ENCODE data around the gene SYT9.
A peak's percentile ranks its signal among the peaks of the same experiment; 100 is the strongest.

SYT9 gene, protein sequence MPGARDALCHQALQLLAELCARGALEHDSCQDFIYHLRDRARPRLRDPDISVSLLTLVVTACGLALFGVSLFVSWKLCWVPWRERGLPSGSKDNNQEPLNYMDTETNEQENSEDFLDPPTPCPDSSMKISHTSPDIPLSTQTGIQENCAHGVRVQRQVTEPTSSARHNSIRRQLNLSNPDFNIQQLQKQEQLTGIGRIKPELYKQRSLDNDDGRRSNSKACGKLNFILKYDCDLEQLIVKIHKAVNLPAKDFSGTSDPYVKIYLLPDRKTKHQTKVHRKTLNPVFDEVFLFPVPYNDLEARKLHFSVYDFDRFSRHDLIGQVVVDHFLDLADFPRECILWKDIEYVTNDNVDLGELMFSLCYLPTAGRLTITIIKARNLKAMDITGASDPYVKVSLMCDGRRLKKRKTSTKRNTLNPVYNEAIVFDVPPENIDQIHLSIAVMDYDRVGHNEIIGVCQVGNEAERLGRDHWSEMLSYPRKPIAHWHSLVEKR

DNA sequence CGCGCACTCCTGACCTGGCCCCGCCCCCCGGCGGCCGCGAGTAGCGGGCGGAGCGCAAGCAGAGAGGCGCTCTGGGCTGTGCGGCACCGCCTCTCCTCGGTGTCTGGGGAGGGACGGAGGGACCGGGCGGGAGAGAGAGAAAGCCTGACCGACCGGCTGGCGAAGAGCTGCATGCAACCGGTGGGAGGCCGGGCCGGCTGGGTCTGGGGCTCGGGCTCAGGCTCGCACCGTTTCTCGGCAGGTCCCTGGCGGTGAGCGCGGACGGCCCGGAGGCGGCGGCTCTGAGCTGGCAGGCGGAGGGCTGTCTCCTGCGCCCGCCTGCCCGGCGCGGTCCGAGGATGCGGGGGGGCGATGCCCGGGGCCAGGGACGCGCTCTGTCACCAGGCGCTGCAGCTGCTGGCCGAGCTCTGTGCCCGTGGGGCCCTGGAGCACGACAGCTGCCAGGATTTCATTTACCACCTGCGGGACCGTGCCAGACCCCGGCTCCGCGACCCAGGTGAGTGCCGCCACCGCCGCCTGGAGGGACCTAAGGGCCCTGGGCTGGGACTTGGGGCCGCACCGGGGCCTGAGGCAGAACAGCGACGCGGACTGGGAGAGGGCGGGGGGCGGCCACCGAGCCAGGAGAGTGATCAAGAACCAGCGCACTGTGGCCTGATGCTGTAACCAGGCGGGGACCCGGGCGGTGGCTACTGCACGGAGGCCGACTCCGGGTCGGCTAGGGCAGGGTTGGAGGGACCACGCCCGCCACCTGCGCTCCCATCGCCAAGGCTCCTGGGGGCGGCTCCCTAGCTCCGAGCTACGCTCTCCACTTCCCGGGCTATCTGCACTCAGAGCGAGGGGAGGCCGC, at the start of gene SYT9:
TSS of gene SYT9 (plus strand) at position 69 of the 847 bp plus-strand sequence. CDS start at position 352, 283 bp downstream.
- DNase-seq: peak in 13 of 14 donors; percentile 59 to 91 (median 77)

DNA sequence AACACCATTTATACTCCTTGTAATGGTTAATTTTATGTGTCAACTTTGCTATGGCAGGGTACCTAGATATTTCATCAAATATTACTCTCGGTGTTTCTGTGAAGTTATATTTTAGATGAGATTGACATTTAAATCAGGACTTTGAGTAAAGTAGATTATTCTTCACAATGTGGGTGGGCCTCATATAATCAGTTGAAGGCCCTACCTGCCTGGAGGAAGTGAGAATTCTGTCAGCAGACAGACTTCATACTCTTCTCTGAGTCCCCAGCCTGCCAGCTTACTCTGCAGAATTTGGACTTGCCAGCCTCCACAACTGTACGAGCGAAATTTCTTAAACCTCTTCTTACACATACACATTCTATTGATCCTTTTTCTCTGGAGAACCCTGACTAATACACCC, 49.3 kb upstream of the SYT9 start:
- no peak for DNase-seq

DNA sequence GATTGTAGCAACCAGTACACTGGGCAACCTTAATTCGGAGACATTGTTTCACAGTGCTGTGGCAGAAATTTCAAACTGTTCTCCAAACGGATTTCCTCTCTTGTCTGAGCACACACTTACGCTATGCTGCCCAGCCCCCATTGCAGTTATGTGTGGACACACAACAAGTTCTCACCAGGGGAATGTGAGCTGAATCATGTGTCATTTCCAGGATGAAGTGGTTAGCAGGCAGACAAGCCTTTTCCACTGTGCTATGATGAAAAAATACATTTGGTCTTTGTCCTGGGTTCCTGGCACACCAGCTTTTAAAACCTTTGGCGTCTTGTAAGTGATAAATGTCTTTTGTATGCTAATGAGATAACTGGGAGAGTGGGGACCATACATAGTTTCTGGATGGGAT, 46.9 kb upstream of the SYT9 start:
- no peak for DNase-seq

DNA sequence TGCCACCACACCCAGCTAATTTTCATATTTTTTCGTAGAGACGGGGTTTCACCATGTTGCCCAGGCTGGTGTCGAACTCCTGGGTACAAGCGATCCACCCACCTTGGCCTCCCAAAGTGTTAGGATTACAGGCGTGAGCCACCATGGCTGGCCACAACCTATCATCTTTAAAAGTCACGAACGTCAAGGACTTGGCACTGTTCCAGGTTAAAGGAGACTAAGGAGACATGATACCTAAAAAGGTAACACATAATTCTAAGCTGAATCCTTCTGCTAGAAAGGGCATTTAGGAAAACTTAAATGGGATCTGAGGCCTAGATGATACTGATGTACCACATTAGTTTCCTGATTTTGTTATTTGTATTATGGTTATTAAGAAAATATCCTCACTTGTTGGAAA, 43.3 kb upstream of the SYT9 start:
- DNase-seq: no peak

DNA sequence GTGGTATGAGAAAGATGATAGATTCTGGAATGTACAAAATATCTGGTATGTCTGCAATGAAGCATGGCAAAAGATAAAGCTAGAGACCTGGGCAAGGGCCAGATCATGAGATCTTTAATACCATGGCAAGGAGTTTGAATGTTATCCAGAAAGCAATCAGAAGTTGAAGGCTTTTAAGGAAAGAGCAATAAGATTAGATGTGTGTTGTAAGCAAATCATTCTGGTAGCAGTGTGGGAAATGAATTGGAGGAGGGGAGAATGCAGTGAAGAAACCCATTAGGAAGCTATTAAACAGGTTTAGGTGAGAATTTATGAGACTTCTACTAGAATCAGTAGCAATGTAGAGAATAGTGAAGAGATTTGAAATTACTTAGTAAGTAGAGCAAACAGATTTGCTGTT, 32.2 kb upstream of the SYT9 start:
- DNase-seq: no peak

DNA sequence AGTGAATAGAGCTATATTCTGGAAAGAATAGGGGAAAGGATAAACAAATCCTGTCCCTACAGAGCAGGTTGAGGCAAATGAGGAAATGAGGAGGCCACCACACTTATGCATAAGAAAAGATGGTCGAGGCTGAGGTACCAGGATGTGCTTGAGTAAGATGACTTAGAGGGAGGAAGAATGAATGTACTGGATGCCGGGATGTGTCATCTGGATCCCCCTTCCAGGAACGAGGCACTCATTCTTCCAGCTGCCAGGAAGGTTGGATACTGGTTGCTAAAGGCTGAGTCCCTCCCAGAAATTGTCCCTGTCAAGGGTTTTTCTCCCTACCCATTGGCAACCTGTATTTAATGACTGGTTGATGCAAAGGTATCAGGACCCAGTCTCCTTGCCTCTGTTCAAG, 31.1 kb upstream of the SYT9 start:
- DNase-seq: no peak

DNA sequence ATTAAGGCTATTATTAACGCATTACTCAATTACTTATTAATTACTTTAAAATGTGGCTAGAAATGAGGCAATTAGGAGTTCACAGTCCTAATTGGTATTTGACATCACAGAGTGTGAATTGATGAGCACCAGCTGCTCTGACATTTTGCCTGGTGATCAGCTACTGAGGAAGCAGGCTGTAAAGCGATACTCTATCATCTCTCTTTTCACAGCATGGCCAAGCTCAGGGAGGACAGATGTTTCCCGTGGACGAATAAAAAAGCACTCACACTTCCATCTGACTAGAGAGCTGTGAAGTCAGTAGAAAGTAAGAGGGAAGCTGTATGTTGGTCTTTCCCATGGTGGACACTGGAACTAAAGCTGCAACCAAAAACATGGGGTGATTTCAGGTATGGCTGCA, 29.1 kb upstream of the SYT9 start:
- no peak for DNase-seq

DNA sequence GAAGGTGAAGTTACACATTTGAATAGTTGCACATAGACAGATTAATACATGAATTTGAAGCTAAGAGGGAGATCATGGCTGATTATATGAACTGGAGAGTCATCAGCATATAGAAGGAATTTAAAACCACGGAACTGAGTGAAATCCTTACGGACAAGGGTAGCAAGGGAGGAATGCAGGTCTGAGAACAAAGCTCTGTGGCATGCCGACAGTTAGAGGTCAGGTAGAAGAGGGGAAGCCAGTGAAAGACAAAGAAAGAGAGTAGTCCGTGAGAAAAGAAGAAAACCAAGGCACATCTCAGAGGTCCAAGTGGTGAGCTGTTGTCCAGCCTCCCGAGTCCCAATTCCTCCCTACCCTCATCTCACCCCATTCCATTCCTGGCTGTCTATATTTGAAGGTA, 11.8 kb upstream of the SYT9 start:
- no peak for DNase-seq

DNA sequence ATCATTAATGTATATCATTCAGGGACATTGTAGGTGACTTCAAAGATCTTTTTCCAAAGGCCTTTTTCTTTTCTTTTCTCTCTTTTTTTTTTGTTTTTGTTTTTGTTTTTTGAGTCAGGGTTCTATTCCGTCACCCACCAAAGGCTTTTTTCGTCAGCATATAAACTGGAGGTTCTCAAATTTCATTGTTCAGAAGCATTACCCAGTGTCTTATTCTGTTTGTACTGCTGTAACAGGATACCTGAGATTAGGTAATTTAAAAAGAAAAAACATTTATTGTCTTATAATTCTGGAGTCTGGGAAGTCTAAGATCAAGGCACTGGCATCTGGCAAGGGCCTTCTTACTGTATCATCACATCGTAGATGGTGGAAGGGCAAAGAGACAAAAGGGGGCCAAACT, 6.4 kb upstream of the SYT9 start:
- DNase-seq: no peak

DNA sequence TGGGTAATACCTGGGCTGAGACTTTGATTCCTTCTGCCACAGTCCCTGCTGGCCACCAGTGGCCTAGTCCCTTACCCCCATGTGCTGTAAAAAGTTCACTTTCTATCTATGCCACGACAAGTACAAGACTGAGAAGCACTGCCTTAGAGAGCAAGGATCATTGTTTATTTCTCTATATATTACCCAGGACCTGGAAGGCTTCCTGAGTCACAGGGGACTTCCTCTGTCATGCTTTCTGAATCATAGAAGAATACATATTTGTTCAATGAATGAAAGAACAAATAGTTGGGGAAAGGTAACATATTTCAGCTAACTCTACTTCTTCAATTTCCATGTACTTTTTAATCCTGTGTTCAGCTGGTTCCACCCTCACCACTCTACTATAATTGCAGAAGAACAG, 5.5 kb upstream of the SYT9 start:
- DNase-seq: no peak

DNA sequence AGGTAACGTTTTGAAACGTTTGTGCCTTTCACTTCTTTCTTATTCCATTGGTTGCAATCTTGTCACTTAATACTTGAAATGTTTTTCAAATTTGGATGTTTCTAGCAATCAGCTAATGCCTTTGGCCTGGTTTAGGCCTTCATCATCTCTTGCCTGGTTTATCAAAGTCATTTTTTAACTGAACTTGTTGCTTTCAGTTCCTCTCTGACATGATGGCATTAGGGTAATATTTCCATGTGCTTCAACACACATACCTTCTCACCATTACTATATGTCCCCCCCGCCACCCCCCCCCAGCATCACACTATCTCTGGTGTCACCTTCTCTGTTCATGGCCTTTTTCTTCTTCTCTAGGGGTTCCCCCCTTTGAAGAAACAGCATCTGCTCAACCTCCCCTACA, 1.5 kb upstream of the SYT9 start:
- no peak for DNase-seq

DNA sequence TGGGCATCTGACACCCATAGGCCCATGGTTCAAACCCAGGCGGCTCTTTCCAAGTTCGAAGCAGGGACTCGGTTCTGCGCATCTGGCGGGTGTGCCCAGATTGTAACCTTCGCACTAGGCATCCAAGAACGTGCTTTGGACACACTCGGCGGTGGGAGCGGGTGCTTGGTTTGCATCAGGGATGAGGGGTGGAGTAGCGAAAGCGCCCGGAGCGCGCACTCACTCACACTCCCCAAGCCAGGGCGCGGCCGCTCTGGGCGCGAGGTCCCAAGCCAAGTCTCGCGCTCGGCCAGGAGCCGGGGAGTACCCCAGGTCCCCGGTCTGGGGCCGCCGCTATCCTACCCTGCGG, 243 bp upstream of the SYT9 start:
- no peak for DNase-seq

DNA sequence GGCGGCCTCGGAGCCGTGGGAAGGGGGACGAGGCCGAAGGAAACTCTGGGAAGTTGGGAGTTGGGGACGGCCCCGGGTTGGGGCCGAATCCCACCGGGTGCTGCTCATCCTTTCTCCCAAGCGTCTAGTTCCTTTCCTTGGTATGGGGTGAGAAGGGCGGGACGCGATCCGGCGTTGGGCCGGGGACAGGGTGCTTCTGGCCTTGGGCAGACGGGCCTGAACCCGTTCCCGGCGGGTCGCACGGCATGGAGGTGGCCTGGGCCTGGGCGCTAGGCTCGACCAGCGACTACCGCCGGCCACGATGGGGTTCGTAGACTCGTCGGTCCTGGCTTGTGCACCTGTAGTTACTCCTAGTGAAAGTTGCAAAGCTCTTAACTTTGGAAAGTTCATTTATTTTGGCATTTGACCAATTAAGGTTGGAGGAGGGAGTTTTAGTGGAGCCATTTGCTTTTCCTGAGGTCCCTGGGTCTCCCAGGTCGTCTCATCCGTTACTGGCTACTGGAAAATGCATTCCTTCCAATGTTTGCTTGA, 1.0 kb downstream of the SYT9 start:
- DNase-seq: peak in 4 of 14 donors; percentile 29 to 73 (median 46)

DNA sequence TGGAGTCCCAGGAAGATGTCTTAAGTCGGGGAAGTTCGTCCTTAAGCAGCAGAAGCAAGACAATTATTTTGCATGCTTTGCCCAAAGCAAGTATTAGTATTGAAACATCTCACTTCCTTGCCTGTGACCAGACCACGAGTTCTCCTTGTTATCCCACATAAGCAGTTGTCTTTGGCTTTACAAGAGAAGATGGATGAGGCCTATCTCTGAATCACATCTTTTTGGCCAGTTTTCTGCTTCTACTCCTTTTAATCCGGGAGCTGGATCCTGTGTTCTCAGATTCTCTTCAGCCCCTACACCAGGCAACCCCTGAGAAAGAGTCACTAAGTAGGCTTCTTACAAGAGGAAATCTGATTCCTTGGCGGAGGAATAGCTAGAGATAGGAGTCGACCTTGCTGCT, 2.1 kb downstream of the SYT9 start:
- peak in 1 of 14 donors; percentile 29 for DNase-seq

DNA sequence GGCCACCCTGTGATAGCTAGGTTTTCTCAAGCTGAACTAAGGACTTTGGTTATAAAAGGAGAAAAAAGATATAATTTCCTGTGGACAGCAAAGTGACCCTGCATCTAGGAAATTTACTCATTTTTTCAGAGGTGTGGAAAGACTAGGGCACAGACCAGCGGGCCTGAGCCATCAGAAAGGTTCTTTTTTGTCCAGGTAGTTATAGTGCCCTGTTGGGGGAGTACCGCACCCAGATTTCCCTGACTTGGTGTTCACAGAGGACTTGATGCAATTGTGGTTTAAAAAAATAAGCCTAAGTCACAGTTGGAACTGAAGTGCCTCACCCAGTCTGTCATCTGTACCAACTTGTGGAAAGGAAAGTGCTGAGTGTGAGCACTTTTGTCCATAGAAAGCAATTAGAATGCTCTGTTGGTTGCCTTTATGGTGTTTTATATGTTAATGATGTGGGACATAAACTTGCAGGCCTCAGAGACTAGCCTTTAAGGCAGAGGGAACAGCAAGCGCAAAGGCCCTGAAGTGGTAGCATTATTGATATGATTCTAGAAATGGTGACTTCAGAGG, 3.1 kb downstream of the SYT9 start:
- peak in 1 of 14 donors; percentile 14 for DNase-seq

DNA sequence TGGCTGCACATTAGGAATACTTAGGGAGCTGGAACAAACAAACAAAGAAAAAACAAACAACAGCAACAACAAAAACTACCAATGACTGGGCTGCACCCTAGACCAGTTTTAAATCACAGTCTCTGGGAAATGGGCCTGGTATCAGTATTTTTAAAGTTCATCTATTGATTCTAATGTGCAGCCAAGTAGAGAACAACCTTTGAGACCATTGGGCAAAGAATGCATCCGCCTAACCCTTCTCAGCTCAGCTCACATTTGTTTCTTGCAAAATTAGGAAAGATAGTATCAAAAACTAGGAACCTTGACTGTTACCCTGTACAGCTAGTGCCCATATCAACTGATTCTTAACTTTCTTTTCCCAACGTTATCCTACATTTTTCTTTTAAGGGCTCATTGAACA, 5.2 kb downstream of the SYT9 start:
- no peak for DNase-seq

DNA sequence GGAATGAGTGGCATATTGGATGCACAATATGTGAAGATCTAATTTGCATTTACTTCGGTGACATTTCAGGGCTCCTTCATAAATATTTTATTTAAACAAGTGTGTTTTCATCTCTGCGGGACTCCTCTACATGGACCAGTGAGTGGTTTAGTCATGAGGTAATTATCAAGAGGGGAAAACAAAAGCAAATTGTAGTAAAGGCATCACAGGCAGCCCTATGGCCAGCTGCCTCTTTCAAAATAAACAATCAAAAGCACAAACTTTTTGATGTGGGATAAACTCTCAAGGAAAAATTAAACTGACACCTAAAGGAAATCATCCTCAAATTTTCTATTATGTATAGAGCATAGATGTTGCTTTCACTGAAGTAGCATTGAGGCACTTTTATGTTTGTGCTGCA, 6.0 kb downstream of the SYT9 start:
- DNase-seq: no peak

DNA sequence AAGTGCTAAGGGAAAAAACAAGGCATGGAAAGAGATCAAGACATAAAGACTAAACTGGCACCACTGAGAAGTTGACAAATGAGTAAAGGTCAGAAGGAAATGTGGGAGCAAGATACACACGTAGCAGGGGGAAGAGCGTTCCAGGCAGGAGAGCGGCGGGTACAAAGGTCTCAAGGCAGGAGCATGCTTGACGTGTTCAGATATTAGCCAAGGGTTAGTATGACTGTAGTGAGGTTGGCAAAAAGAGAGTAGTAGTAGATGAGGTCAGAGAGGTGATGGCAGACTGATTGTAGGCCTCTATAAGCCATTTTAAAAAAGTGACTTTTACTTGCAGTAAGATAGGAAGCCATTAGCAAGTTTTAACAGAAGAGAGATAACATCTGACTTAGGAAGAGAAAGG, 9.9 kb downstream of the SYT9 start:
- DNase-seq: no peak

DNA sequence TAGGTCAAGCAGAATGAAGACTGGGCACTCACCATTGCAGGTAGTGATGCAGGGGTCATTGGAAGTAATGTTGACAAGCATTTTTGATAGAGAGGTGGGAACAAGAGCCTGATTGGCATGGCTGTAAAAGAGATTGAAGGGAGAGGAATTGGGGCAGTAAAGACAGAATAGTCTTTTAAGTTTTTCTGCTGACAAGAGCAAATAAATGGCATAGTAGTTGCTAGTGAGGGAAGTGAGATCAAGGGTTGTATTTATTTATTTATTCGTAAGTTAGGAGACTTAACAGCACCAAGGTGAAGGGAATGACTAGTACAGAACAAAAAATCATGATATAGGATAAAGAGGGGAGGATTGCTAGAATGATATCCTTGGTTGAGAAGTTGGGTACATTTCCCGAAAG, 11.0 kb downstream of the SYT9 start:
- no peak for DNase-seq

DNA sequence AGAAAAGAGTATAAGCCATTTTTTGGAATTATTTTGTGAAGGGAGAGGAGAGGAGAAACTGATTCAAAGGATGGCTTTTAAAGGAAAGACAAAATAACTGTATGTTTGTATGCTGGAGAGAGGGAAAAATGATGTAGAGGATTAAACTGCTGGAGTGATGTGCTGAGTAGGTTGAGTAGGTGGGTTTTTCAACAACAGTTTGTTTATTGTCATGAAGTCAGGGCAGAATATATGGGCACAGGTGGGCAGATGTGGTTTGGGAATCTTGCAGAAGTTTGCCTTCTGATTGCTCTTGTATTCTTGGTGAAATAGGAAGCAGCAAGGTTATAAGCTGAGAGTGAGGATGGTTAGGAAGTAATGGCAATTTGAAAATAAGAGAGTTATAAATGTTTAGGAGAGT, 12.1 kb downstream of the SYT9 start:
- no peak for DNase-seq

DNA sequence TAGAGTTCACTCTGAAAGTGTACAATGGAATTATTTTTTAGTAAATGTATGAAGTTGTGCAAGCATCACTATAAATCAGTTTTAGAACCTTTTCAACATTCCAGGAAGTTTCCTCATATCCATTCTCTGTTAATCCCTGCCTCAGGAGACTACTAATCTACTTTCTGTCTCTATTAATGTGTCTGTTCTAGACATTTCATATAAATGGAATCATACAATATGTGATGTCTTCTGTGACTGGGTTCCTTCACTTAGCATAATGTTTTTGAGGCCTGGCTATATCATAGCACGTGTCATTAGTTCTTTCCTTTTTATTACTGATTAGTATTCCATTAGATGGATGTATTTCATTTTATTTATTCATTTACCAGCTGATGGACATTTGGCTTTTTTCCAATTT, 17.1 kb downstream of the SYT9 start:
- no peak for DNase-seq

DNA sequence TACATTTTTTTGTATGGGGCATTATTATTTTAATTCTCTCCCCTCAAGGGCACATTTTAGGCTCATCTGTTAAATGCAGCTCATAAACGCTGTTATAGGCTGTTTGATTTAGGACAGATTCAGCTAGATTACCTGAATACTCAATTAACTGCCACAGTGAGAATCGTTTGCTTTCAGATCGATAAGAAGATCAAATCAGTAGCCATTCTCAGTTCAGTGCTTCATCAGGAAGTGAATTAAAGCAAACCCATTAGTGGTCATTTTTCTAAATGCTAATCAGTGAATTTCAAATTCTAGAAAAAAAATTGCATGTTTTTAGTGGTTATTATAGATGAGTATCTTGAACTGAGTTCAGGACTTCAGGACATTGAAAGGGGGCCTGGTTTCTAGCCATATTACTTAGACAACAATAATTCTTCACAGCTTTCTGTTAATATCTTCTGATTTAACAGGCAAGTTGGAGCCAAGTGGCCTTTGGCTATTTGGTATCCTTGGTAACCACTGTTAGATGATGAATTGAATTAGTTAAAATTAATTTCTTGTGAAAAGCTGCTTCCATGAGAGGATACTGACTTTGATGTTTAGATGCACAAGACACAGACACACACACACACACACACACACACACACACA, 18.6 kb downstream of the SYT9 start:
- DNase-seq: peak in 1 of 14 donors; percentile 15

DNA sequence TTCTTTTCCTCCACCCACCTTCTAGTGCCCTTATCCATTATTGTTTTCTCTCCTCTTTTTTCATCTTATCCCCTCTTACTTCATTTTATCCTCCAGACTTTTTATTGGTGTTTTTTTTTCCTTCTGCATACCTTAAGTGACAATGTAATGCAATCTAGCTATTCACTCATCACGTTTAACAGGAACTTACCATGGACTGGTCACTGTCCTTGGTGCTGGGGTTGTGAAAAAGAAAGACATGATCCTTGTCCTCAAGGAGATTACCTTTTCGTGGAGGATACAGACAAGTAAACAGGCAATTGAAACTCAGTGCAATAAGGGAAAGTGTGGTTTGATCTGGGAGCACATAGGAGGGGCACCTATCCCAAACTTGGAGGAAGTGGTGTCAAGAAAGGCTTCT, 20.7 kb downstream of the SYT9 start:
- DNase-seq: no peak

Data from C1 segment of cervical spinal cord (tissue), 14 donors.